Left renal cortex interstitium (tissue), 4 donors: ENCODE measurements around the gene AKT2. TPM values are rescaled to one million over a fixed set of nuclear protein-coding genes. Genes with fewer than 3 reads are reported as not detected.
"Not testable (repeated sequence)": the region's sequence is repeated elsewhere in the genome, so short reads cannot be mapped to it uniquely, and the experiment has no call there.

Experiments used
- DNase-seq, 4 donors: peaks; one replicate each; pipeline ENCODE4 v3.0.0-alpha.2; 2013; ENCODE audit warnings: low read depth in 4 of 4, low spot score in 2 of 4, missing footprints in 1 of 4
- polyA plus RNA-seq, 4 donors: library from polyadenylated mRNA; unstranded; fragments of 120-200 nt; gene quantifications; one replicate each; pipeline ENCODE4 v1.2.1, GENCODE V29; 2013; ENCODE audit not compliant: insufficient read length in 4 of 4

AKT2 gene
- polyA plus RNA-seq: 100 to 1,000 TPM; 131 to 226 (median 200) TPM

DNA sequence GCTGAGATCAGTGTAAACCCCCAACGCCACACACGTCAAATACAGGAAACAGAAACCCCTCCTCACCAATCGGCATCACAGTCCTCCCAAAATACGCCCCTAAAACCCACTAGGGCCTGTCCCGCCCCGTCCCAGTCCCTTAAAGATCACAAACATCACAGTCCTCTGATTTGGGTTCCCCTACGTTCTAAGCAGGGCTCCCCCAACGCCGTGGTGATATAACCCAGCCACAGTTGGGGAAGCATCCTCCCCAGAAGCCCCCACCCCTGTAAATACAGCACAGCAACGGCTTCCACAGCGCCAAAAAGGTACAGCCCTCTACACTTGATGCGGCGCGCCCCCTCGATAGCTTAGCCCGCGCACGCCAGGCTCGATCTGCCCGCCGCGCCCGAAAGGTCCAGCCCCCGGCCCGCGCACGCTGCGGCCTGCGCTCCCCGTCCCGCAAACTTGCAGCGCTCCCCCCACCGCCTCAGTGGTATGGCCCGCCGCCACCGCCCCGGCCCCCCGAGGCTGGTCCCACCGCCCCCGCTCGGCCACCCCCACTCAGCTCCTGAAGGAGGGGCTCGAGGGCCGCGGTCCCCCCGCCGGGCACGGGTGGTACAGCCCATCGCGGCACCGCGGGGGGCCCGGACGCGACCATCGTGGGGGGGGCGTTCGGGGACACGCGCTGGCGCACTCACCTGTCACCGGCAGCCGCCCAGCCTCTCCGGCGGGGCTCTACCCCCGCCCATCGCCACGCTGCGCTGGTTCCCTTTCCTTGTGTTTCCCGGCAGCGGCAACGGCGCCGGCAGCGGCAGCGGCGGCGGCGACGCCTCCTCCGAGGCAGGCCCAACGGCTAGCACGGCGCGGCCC is at the start of gene AKT2:
Gene AKT2 (minus strand): TSS at position 845 of the 852 bp plus-strand sequence. CDS start 20,078 bp downstream, outside the sequence.
- DNase-seq: peak in 2 of 4 donors; percentile 50 to 61

- not testable (repeated sequence) for DNase-seq
Observed at GRCh38 chr19:40333083-40333482, 47.9 kb upstream of the AKT2 start.

GRCh38 chr19:40332669-40333068 is 47.5 kb upstream of the AKT2 start:
- no peak for DNase-seq

DNA sequence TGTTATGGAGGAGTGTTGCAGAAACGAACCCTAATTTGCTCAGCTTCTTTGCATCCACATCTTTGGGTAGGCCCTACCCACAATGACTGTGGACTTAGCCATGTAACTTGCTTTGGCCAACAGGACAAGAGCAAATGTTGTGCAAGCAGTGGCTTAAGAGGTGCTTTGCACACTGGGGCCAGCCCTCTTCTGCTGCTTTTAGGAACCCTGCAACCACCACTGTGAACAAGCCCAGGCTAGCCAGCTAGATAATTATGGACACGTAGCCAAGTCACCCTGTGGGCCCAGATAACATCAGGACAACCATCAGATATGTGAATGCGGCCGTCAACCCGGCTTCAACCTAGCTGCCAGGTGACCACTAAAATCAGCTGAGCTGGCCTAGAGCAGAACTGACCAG is 45.9 kb upstream of the AKT2 start:
- DNase-seq: no peak

DNA sequence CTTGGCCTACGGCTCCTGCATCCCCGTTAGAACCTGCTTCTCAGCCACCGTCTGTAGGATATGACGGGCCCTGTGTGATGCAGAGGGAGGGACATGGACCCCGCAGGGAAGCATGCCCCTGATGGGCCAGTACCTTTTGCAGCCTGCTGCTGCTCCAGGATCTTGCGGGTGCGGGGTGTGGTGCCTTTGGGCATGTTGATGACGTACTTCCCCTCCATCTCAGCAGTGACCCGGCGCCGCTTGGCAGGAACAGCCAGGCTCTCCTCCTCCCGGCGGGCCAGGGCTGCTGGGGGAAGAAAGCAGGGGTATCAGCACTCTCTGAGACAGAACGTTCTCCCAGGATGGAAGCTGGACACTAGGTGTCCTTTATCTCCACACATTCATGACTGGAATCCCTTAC is 41.1 kb upstream of the AKT2 start:
- no peak for DNase-seq

DNA sequence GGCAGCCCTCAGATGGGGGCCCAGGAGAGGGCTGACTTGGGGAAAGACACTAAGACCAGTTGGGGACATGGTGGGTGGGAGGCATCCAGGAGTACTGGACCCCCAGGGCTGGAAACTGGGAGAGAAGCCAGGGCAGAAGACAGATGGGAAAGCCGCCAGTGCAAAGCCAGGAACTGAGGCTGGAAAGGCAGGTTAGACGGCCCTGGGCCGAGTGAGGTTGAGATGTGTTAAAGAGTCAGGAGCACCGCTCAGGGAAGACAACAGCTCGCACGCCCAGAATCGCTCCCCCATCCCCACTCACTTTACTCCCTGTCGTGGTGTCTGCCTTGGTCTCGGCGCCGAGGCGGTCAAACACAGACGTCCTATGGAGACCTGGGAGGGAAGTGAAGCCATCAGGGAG is 38.6 kb upstream of the AKT2 start:
- DNase-seq: no peak

DNA sequence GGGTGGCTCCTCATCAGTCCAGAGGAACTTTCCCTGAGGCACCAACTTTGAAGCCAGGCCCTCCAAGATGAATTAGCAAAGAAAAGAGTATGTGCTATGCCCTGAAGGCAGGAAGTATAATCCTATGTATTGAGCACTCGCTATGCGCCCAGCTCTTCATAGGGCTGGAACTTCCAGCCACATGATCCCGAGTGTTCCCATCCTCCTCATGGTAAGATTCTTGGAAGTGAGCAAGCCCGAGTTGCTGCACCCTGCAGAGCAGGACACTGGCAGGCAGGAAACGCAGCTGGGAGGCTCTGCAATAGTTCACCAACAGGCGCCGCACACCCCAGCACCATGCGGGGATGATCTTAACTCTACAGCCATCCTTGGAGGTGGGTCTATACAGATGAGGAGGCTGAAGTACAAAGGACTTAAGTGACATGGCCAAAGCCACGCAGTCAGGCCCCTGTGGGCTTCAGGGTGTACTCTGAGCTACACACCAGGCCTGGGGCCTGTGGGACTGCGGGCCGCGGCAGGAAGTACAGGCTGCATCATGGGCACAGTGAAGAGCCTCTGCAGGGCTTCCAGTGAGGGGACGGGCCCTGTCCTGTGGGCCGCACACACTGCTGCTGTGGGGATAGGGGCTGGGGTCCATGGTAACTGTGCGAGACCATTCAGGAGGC is 37.9 kb upstream of the AKT2 start:
- no peak for DNase-seq

- DNase-seq: no peak
Observed at GRCh38 chr19:40322271-40322610, 37.1 kb upstream of the AKT2 start.

DNA sequence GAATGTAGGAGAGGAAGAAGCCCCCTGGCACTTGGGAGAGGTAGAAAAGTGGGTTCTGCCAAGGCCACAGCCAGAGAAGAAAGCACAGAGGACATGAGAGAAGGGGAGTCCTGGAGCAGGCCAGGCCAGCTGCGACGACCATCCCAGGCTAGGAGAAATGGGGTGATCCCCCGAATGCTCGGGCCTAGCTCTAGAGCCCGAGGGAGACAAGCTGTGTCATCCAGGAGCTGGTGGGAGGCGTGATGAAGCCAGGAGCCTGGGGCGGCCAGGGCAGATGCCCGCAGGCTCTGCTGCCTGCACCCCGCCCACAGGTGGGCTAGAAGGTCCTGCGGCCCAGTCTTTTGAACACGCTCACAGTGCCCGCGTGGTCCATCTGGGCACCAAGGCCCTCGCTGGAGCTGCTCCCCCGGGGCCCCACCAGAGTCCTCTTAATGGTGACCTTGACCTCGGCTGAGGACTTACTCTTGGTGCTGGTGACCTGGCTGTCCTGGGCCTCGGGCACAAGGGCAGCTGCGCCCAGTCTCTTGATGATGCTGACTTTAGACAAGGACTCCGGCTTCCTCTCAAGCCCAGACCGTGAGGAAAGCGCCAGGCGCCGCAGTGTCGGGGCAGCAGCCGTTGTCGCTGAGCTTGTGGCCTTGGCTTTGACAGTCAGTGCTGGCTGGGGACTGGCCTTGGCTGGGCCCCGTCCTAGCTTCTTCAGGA is 36.6 kb upstream of the AKT2 start:
- DNase-seq: no peak

GRCh38 chr19:40321076-40321475 is 35.9 kb upstream of the AKT2 start:
- DNase-seq: no peak

DNA sequence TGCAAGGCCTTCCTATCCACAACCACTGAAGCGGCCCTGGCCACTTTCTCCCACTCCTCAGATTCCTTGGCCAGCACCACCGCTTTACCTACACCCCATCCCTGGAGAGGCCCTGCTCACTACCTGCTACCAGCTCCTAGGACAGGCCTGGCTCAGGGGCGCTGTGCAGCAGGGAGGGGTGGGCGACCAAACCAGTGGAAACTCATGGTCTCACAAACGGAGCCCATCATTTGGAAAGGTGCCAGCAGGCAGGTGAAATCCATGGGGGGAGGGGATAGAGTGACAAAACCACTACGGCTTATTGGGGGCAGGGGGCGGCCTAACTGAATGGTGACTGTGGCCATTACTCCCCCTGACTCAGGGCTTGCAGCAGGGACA is 35.4 kb upstream of the AKT2 start:
- DNase-seq: no peak

GRCh38 chr19:40317338-40317737 is 32.2 kb upstream of the AKT2 start:
- no peak for DNase-seq

DNA sequence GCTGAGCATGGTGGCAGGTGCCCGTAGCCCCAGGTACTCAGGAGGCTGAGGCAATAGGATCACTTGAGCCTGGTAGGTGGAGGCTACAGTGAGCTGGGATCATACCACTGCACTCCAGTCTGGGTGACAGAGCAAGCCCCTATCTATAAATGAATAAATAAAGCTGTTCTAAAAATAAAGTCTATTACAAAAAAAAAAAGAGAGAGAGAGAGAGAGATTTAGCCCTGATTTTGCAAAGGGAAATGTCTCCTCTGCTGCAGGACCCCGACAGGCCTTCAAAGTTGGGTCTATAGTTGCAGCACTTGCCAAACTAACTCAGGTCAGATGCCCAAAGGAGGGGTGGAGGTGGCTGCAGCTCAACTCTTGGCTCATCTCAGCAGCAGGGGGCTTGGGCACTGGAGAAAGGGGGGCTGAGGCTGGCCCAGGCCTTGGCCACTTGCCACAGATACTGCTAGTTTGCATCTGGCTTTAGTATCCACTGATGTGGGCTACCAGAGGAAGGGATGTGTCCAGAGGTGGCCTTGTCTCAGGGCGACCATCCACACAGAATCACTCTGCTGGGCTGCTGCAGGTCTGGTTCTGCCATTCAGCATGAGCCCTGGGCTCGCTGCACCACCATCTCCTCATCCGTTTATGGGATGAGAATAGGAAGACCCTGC is 30.8 kb upstream of the AKT2 start:
- no peak for DNase-seq

- DNase-seq: no peak
Observed at GRCh38 chr19:40314656-40315055, 29.5 kb upstream of the AKT2 start.

GRCh38 chr19:40313229-40313983 is 28.3 kb upstream of the AKT2 start:
- DNase-seq: no peak

GRCh38 chr19:40312533-40312932 is 27.4 kb upstream of the AKT2 start:
- DNase-seq: no peak

GRCh38 chr19:40309666-40310065 is 24.5 kb upstream of the AKT2 start:
- DNase-seq: no peak

DNA sequence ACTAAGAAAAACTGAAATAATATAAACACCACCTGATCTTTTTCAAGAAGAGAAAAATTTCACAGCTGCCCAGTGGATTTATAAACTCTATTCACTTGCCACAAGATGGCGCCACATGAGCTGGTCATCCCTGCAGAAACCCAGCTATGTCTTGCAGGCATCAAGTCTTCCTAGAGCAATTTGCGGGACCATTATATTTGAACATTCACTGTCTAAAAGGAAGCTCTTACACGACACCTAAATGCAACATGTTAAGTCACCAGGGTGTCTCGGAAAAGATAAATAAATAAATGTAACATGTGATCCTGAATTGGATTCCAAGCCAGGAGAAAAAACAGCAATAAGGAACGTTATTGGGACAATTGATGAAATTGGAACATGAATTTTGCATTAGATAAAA is 20.3 kb upstream of the AKT2 start:
- peak in 3 of 4 donors; percentile 60 to 82 (median 63) for DNase-seq

- DNase-seq: no peak
Observed at GRCh38 chr19:40304306-40304705, 19.2 kb upstream of the AKT2 start.

DNA sequence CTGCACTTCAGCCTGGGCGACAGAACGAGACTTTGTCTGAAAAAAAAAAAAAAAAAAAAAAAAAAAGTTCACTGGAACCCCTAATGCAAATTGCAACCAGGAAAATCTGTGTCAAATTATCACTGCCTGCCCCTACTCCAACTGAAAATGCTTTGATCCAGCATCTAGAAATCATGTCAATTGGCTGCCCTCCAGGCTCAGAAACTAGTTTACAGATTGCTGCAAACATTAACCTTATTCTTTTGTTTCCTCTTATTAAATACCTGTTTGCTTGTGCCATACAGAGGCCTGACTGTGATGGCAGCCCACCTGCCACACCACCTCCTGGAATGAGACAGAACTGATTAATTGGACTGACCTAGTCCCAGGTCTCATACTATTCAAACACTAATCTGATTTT is 18.6 kb upstream of the AKT2 start:
- no peak for DNase-seq
